GM12878 (cell line): ENCODE measurements around the gene SCAMP5. TPM values are rescaled to one million over a fixed set of nuclear protein-coding genes. Genes with fewer than 3 reads are reported as not detected.

Experiments
- ATAC-seq: fragments of 200-7000 bp; cut with Tn5 transposase; 3 replicates; pipeline ENCODE4 v1.9.1; 2020; ENCODE audit warnings: mild to moderate bottlenecking, moderate library complexity
- BruUV-seq: library from RNA; stranded (reverse); fragments of 400-500 nt; replicated peaks from 2 replicates; lab custom pipeline; 2021; lab: Mats Ljungman, UMichigan
- CTCF ChIA-PET: fragments of 300-600 bp; sonication (Branson Sonifier 250); formaldehyde crosslinking; extraction: SDS; loops from one replicate; lab custom pipeline; 2021; ENCODE audit warnings: inconsistent platforms; lab: Yijun Ruan, JAX
- POLR2A ChIA-PET: fragments of 350-600 bp; formaldehyde crosslinking; extraction: SDS; loops from one replicate; lab custom pipeline; 2021; ENCODE audit warnings: inconsistent platforms; lab: Charles Lee
- RAD21 ChIA-PET: fragments of 300-600 bp; sonication (Branson Sonifier 250); formaldehyde crosslinking; loops from one replicate; lab custom pipeline; 2023; ENCODE audit warnings: antibody characterized with exemption; ENCODE audit not compliant: unreplicated experiment; lab: Charles Lee
- SMC1A ChIA-PET: fragments of 300-600 bp; sonication (Branson Sonifier 250); formaldehyde crosslinking; loops from one replicate; lab custom pipeline; 2023; ENCODE audit not compliant: unreplicated experiment, uncharacterized antibody; lab: Charles Lee
- DNase-seq: peaks from one replicate; pipeline ENCODE4 v3.0.0-alpha.2; 2011; ENCODE audit warnings: low read depth, low spot score
- FAIRE-seq: peaks from 3 replicates; lab custom pipeline; 2011; peaks lifted over from hg19 to GRCh38; lab: Jason Lieb, UNC
- H2AFZ ChIP-seq: 2 replicates; pipeline ENCODE4 v1.6.0; 2011; ENCODE audit warnings: low read depth, low read length, control low read depth; ENCODE audit not compliant: control insufficient read depth
- H3K27ac ChIP-seq: 2 replicates; pipeline ENCODE4 v1.5.1; 2011; ENCODE audit warnings: control low read depth; ENCODE audit not compliant: control insufficient read depth, insufficient read depth
- H3K27me3 ChIP-seq, 2 experiments: replicated peaks in 1 of 2; 2 replicates each; pipeline versions ENCODE4 v1.6.0 to v1.6.1; 2011; ENCODE audit warnings: low read length in 1 of 2; ENCODE audit not compliant: control insufficient read depth in 2 of 2, insufficient read depth in 2 of 2
- H3K36me3 ChIP-seq, 2 experiments: 2 replicates each; pipeline ENCODE4 v1.5.1; 2011; ENCODE audit warnings: low read length in 1 of 2; ENCODE audit not compliant: control insufficient read depth in 2 of 2, insufficient read depth in 2 of 2
- H3K4me1 ChIP-seq: 2 replicates; pipeline ENCODE4 v1.6.1; 2011; ENCODE audit warnings: mild to moderate bottlenecking, low read length, moderate library complexity, mixed read lengths; ENCODE audit not compliant: control insufficient read depth, insufficient read depth
- H3K4me2 ChIP-seq: 2 replicates; pipeline ENCODE4 v1.6.0; 2011; ENCODE audit warnings: control low read depth; ENCODE audit not compliant: control insufficient read depth, insufficient read depth
- H3K4me3 ChIP-seq: fragments of 200-600 bp; sonication (generic); 2 replicates; pipeline ENCODE4 v1.5.1; 2016
- H3K79me2 ChIP-seq: 2 replicates; pipeline ENCODE4 v1.6.0; 2011; ENCODE audit warnings: low read length; ENCODE audit not compliant: control insufficient read depth, insufficient read depth
- H3K9ac ChIP-seq: 2 replicates; pipeline ENCODE4 v1.8.0; 2011; ENCODE audit warnings: low read length, control low read depth, mixed read lengths; ENCODE audit not compliant: control insufficient read depth, insufficient read depth
- H3K9me3 ChIP-seq: replicated peaks from 3 replicates; pipeline ENCODE4 v1.5.1; 2011; ENCODE audit warnings: mild to moderate bottlenecking, low read length; ENCODE audit not compliant: control insufficient read depth, insufficient read depth
- H4K20me1 ChIP-seq: 2 replicates; pipeline ENCODE4 v1.6.0; 2011; ENCODE audit not compliant: control insufficient read depth, insufficient read depth
- CHD1 ChIP-seq: IDR thresholded peaks from 2 replicates; pipeline ENCODE4 v1.6.1; 2012; ENCODE audit warnings: low read depth, low read length, improper control_type of control experiment
- MAX ChIP-seq: IDR thresholded peaks from 2 replicates; pipeline ENCODE4 v1.6.1; 2012; ENCODE audit warnings: low read depth, low read length, improper control_type of control experiment
- MTA3 ChIP-seq: IDR thresholded peaks from 2 replicates; pipeline ENCODE4 v1.6.1; 2012; ENCODE audit warnings: low read length, inconsistent platforms, borderline replicate concordance
- RELA ChIP-seq: fragments of 450-650 bp; IDR thresholded peaks from 2 replicates; pipeline ENCODE4 v1.8.0; 2014; ENCODE audit warnings: borderline replicate concordance; ENCODE audit not compliant: partially characterized antibody
- SMAD1 ChIP-seq: fragments of 450-650 bp; IDR thresholded peaks from 2 replicates; pipeline ENCODE4 v1.6.1; 2018; ENCODE audit warnings: mild to moderate bottlenecking, low read depth; ENCODE audit not compliant: partially characterized antibody
- STAT1 ChIP-seq: fragments of 450-650 bp; conservative IDR thresholded peaks from 2 replicates; pipeline ENCODE4 v1.6.1; 2014; ENCODE audit warnings: antibody characterized with exemption, mild to moderate bottlenecking
- WGBS: methylation state at CpG from one replicate; pipeline ENCODE4 v1.1.6; 2016; ENCODE audit warnings: low lambda C conversion rate; ENCODE audit not compliant: insufficient replicate concordance, insufficient coverage; ENCODE audit errors: missing lambda C conversion rate; 5-methylcytosine and 5-hydroxymethylcytosine counted together
- in situ Hi-C: fragments of 300-500 bp; cut with MboI; formaldehyde crosslinking; loops from 9 replicates; pipeline ENCODE4 v1.14.3; 2018; ENCODE audit warnings: mixed read lengths
- intact Hi-C: fragments of 100-400 bp; cut with micrococcal nuclease; formaldehyde crosslinking; loops from one replicate; pipeline ENCODE4 v1.14.2; 2022; ENCODE audit not compliant: unreplicated experiment
- polyA plus RNA-seq, 11 experiments: library from polyadenylated mRNA; depleted of rRNA in 4 of 11; unstranded in 6 of 11; stranded (reverse) in 5 of 11; fragments of >200 nt; fragmentation: Nextera tagmentation in 4 of 11; fragmentation: Illumina TruSeq in 1 of 11; extraction: Ambion mirVana in 4 of 11; extraction: Trizol in 1 of 11; gene quantifications; 1 replicate in 1 of 11; 2 replicates in 10 of 11; pipeline versions ENCODE4 v1.2.1 to v1.2.3, GENCODE V29; 2011 to 2016; ENCODE audit warnings: inconsistent platforms in 2 of 11, missing spikeins in 2 of 11, low read depth in 1 of 11
- total RNA-seq, 4 experiments: library from RNA; depleted of rRNA in 3 of 4; stranded (reverse); fragments of >200 nt in 3 of 4; fragmentation: Illumina TruSeq in 1 of 4; extraction: Trizol in 1 of 4; gene quantifications; 2 replicates each; pipeline versions ENCODE4 v1.2.1 to v1.2.3, GENCODE V29; 2013 to 2021
- TF ChIP-seq, protein P1 (sequence below): IDR thresholded peaks from 2 replicates; pipeline ENCODE4 v1.6.1; 2011; ENCODE audit warnings: low read depth, low read length, improper control_type of control experiment, borderline replicate concordance
- TF ChIP-seq, protein P2 (sequence below): fragments of 450-650 bp; IDR thresholded peaks from 2 replicates; pipeline ENCODE4 v1.6.1; 2016; ENCODE audit warnings: mild to moderate bottlenecking, moderate library complexity, borderline replicate concordance
- TF ChIP-seq, protein P3 (sequence below): IDR thresholded peaks from 2 replicates; pipeline ENCODE4 v1.6.1; 2012; ENCODE audit warnings: improper control_type of control experiment, low read depth, low read length; ENCODE audit not compliant: insufficient replicate concordance

The SCAMP5 gene
- total and polyA plus RNA-seq, 10 of the 15 experiments (the other 5 are each of a cell fraction or from before 2014, with no cell fraction given), result 1.6 to 41.6 (median 16.9) TPM

DNA sequence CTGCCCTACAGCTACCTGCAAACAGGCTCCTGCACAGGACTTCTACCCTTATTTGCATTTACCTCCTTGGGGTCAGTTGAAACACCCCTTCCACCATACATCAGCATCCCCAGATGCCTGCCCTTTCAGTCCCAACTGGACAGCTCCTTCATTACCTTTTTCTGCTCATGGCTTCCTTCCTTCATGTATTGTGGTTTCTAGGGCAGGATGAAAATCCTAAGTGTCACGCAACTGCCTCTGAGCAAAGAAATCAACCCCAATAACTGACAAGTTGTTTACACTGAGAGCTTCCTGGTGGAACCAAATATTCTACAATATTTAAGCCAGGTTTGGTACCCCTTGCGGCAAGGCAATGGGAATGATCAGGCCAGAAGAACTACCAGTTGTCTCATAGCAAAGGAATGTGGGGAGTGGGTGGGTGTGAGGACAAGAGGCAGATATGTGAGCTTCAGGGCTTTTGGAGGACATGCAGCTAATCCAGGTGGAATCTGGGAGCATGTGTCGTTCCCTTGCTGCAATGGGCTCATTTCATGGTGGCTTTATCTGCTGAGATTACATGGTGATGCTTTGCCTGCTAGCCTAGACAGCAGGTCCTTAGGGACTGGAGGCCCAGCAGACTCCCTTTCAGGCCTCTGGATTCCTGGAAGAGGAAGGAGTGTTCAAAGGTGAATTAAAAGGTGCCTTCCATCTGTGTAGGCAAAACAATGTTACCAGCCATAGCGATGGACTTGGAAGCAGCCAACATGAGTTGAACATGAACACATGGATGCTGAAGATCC lies 63.0 kb downstream of the SCAMP5 start (continued):
- TF ChIP-seq SMAD1 (no peak), STAT1 (no peak), CHD1 (no peak), RELA (no peak), MAX (no peak), MTA3 (no peak)
- TF ChIP-seq, protein P1, sequence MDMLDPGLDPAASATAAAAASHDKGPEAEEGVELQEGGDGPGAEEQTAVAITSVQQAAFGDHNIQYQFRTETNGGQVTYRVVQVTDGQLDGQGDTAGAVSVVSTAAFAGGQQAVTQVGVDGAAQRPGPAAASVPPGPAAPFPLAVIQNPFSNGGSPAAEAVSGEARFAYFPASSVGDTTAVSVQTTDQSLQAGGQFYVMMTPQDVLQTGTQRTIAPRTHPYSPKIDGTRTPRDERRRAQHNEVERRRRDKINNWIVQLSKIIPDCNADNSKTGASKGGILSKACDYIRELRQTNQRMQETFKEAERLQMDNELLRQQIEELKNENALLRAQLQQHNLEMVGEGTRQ, result no peak

DNA sequence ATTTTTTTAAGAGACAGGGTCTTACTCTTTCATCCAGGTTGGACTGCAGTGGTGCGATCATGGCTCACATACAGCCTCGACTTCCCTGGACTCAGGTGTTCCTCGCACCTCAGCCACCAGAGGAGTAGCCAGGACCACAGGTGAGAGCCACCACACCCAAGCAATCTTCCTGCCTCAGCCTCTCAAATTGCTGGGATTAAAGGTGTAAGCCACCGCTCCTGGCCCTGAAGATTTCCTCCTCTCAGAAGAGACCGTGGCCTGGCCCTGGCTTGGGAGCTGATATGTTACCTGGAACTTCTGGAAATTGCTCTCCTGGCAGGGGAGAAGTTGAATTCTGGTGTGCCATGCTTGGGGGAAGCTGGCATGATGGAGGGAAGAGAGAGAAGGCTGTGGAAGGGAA lies 64.2 kb downstream of the SCAMP5 start:
- H2AFZ ChIP-seq, result no peak overlapping the region
- H3K4me3 ChIP-seq, result no peak overlapping the region
- peaks cover 27% of the 10 kb centered on the region for H3K4me1 ChIP-seq
- WGBS, result 97% methylated on average over 5 of the region's 5 CpGs
- DNase-seq (no peak), ATAC-seq (no peak), FAIRE-seq (no peak)
- CTCF ChIA-PET, result interaction anchor here (1.7 kb wide), 1 partner anchor 16 kb away, joined by 4 read pairs; no protein-coding TSS in a partner anchor
- POLR2A ChIA-PET, result interaction anchor here (0.6 to 2.1 kb wide), 4 partner anchors 10 to 131 kb away, joined by 3 to 6 read pairs (median 4); no protein-coding TSS in a partner anchor
- no peaks in the 10 kb centered on the region for H3K79me2 ChIP-seq
- RAD21 ChIA-PET, result interaction anchor here (1.2 kb wide), 1 partner anchor 16 kb away, joined by 3 read pairs; no protein-coding TSS in a partner anchor
- no peaks in the 10 kb centered on the region for H4K20me1 ChIP-seq
- H3K27ac ChIP-seq, result no peak overlapping the region
- H3K9ac ChIP-seq, result no peak overlapping the region
- no peak overlapping the region for H3K4me2 ChIP-seq
- intact Hi-C loops, result no loop called here
- H3K36me3 ChIP-seq, result peaks cover 0 to 3% of the 10 kb centered on the region in 2 experiments; a peak in 1 of 4 replicates
- no TSS peak for BruUV-seq
- no peaks in the 10 kb centered on the region for H3K9me3 ChIP-seq
- in situ Hi-C loops, result no loop called here
- no peaks in the 10 kb centered on the region for H3K27me3 ChIP-seq
- SMC1A ChIA-PET, result no interaction called here
- TF ChIP-seq, protein P2, sequence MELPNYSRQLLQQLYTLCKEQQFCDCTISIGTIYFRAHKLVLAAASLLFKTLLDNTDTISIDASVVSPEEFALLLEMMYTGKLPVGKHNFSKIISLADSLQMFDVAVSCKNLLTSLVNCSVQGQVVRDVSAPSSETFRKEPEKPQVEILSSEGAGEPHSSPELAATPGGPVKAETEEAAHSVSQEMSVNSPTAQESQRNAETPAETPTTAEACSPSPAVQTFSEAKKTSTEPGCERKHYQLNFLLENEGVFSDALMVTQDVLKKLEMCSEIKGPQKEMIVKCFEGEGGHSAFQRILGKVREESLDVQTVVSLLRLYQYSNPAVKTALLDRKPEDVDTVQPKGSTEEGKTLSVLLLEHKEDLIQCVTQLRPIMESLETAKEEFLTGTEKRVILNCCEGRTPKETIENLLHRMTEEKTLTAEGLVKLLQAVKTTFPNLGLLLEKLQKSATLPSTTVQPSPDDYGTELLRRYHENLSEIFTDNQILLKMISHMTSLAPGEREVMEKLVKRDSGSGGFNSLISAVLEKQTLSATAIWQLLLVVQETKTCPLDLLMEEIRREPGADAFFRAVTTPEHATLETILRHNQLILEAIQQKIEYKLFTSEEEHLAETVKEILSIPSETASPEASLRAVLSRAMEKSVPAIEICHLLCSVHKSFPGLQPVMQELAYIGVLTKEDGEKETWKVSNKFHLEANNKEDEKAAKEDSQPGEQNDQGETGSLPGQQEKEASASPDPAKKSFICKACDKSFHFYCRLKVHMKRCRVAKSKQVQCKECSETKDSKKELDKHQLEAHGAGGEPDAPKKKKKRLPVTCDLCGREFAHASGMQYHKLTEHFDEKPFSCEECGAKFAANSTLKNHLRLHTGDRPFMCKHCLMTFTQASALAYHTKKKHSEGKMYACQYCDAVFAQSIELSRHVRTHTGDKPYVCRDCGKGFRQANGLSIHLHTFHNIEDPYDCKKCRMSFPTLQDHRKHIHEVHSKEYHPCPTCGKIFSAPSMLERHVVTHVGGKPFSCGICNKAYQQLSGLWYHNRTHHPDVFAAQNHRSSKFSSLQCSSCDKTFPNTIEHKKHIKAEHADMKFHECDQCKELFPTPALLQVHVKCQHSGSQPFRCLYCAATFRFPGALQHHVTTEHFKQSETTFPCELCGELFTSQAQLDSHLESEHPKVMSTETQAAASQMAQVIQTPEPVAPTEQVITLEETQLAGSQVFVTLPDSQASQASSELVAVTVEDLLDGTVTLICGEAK, result no peak
- TF ChIP-seq, protein P3, sequence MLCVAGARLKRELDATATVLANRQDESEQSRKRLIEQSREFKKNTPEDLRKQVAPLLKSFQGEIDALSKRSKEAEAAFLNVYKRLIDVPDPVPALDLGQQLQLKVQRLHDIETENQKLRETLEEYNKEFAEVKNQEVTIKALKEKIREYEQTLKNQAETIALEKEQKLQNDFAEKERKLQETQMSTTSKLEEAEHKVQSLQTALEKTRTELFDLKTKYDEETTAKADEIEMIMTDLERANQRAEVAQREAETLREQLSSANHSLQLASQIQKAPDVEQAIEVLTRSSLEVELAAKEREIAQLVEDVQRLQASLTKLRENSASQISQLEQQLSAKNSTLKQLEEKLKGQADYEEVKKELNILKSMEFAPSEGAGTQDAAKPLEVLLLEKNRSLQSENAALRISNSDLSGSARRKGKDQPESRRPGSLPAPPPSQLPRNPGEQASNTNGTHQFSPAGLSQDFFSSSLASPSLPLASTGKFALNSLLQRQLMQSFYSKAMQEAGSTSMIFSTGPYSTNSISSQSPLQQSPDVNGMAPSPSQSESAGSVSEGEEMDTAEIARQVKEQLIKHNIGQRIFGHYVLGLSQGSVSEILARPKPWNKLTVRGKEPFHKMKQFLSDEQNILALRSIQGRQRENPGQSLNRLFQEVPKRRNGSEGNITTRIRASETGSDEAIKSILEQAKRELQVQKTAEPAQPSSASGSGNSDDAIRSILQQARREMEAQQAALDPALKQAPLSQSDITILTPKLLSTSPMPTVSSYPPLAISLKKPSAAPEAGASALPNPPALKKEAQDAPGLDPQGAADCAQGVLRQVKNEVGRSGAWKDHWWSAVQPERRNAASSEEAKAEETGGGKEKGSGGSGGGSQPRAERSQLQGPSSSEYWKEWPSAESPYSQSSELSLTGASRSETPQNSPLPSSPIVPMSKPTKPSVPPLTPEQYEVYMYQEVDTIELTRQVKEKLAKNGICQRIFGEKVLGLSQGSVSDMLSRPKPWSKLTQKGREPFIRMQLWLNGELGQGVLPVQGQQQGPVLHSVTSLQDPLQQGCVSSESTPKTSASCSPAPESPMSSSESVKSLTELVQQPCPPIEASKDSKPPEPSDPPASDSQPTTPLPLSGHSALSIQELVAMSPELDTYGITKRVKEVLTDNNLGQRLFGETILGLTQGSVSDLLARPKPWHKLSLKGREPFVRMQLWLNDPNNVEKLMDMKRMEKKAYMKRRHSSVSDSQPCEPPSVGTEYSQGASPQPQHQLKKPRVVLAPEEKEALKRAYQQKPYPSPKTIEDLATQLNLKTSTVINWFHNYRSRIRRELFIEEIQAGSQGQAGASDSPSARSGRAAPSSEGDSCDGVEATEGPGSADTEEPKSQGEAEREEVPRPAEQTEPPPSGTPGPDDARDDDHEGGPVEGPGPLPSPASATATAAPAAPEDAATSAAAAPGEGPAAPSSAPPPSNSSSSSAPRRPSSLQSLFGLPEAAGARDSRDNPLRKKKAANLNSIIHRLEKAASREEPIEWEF, result no peak
